PC-3 (cell line): ENCODE results near the gene WNT3.

Experiments
- CTCF ChIP-seq: fragments of 300-600 bp; sonication (generic); conservative IDR thresholded peaks from 2 replicates; pipeline ENCODE4 v1.5.1; 2017; ENCODE audit warnings: antibody characterized with exemption, low read depth, mild to moderate bottlenecking, low read length
- EZH2 ChIP-seq: fragments of 300-600 bp; sonication (generic); IDR thresholded peaks from one replicate; pipeline ENCODE4 v1.6.1; 2017; ENCODE audit warnings: antibody characterized with exemption, mild to moderate bottlenecking, low read length; ENCODE audit not compliant: unreplicated experiment
- EZH2phosphoT487 ChIP-seq: fragments of 300-600 bp; sonication (generic); IDR thresholded peaks from 2 replicates; pipeline ENCODE4 v1.6.1; 2018; ENCODE audit warnings: mild to moderate bottlenecking, antibody characterized with exemption, low read length, borderline replicate concordance

DNA sequence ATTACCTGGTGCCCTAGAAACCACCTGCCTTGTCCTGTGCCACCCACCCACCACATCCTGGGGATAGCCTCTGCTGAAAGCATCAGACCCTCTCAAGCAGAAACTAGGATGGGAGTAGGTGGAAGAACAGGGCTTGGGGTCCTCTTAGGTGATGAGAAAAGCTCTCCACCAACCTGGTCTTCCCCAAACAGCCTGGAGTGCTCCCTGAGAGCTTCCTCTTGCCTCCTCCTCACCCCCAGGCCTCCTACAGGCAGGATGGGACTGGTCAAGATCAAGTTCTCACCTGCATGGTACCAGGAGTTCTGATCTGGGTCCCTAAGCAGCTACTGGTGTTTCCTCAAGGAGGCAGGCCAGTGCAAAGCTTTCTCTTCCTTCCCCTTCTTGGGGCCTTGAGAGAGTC, 48.3 kb upstream of the WNT3 start:
- TF ChIP-seq CTCF, result no peak
- TF ChIP-seq EZH2, result no peak
- no peak for TF ChIP-seq EZH2phosphoT487
